ENCODE measurements around the gene SERPIND1.

DNA sequence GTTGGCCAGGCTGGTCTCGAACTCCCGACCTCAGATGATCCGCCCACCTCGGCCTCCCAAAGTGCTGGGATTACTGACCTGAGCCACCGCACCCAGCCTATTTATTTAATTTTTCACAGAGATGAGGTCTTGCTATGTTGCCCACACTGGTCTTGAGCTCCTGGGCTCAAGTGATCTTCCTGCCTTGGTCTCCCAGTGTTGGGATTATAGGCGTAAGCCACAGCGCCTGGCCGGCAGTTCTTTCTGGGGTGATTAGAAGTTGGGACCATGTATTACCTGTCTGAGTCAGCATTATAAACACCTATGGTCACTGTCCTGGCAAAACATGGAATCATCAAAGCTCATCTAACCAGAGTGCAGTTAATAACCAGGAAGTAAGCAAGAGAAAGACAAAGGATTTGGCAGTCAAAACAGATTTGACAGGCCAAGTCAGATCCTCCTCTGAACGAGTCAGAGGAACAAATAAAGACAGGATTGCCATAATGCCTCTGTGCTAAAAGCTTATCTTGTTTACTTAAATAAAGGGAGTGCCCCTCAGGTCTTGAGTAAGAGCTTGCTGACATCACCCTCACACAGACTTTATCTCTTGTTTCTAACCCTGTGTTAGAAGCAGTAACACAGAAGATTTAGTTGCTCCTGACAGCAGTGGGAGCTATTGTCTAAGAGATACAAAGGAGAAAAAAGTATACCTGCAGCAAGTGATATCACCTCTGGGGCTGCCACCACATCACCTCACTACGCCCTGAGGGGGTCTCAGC is 3.7 kb downstream of the SERPIND1 start:
- TF ChIP-seq EP300 (IDR thresholded peaks at IDR 0.05), result no peak
- TF ChIP-seq, protein P1, sequence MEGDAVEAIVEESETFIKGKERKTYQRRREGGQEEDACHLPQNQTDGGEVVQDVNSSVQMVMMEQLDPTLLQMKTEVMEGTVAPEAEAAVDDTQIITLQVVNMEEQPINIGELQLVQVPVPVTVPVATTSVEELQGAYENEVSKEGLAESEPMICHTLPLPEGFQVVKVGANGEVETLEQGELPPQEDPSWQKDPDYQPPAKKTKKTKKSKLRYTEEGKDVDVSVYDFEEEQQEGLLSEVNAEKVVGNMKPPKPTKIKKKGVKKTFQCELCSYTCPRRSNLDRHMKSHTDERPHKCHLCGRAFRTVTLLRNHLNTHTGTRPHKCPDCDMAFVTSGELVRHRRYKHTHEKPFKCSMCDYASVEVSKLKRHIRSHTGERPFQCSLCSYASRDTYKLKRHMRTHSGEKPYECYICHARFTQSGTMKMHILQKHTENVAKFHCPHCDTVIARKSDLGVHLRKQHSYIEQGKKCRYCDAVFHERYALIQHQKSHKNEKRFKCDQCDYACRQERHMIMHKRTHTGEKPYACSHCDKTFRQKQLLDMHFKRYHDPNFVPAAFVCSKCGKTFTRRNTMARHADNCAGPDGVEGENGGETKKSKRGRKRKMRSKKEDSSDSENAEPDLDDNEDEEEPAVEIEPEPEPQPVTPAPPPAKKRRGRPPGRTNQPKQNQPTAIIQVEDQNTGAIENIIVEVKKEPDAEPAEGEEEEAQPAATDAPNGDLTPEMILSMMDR (IDR thresholded peaks at IDR 0.05), result no peak

All from esophagus muscularis mucosa (tissue), 3 donors.